ENCODE data around the gene MRPL4. TPM values are rescaled to one million over a fixed set of nuclear protein-coding genes. Genes with fewer than 3 reads are reported as not detected.

The MRPL4 gene
- total and polyA plus RNA-seq, 10 of the 15 experiments (the other 5 are each of a cell fraction or from before 2014, with no cell fraction given), result 0.79 to 221 (median 112) TPM

- no peak for DNase-seq (ENCODE audit: low read depth, low spot score)
- Histone ChIP-seq H3K27ac (ENCODE audit: control insufficient read depth, insufficient read depth) (no peak overlapping the region), H3K4me1 (ENCODE audit: control insufficient read depth, insufficient read depth, low read length) (peaks cover 35% of the 10 kb centered on the region), H4K20me1 (ENCODE audit: control insufficient read depth, insufficient read depth) (no peaks in the 10 kb centered on the region), H3K36me3 (ENCODE audit: control insufficient read depth in 2 of 2, insufficient read depth in 2 of 2, low read length in 1 of 2) (0 out of 4 replicates have a peak, but pooled peaks cover 0 to 4% of the 10 kb centered on the region in 2 experiments), H3K4me3 (no peak overlapping the region), H3K4me2 (ENCODE audit: control insufficient read depth, insufficient read depth) (no peak overlapping the region), H3K9me3 (replicated peaks; ENCODE audit: control insufficient read depth, insufficient read depth, low read length) (no peaks in the 10 kb centered on the region; the same call in 2 of the 3 replicates), H3K27me3 (replicated peaks in 1 of 2; ENCODE audit: control insufficient read depth in 2 of 2, insufficient read depth in 2 of 2, low read length in 1 of 2) (no peaks in the 10 kb centered on the region), H3K79me2 (ENCODE audit: control insufficient read depth, insufficient read depth, low read length) (peaks cover 10% of the 10 kb centered on the region), H3K9ac (ENCODE audit: control insufficient read depth, insufficient read depth, low read length) (no peak overlapping the region), H2AFZ (ENCODE audit: control insufficient read depth, low read depth, low read length) (no peak overlapping the region)
- intact Hi-C loops (cut with micrococcal nuclease; ENCODE audit: unreplicated experiment), result no loop called here
- ATAC-seq, result no peak
- ChIA-PET SMC1A (ENCODE audit: uncharacterized antibody, unreplicated experiment) (no interaction called here), POLR2A (interaction anchor here (0.7 kb wide), 1 partner anchor 168 kb away, joined by 3 read pairs; no protein-coding TSS in a partner anchor), CTCF (interaction anchor here (1.6 kb wide), 1 partner anchor 33 kb away, joined by 4 read pairs; no protein-coding TSS in a partner anchor), RAD21 (ENCODE audit: unreplicated experiment) (no interaction called here)
- no peak for FAIRE-seq
- 77% methylated on average over 9 of the region's 9 CpGs for WGBS (ENCODE audit: insufficient coverage, insufficient replicate concordance, low lambda C conversion rate, missing lambda C conversion rate)
- in situ Hi-C loops (cut with MboI), result no loop called here
- no TSS peak for BruUV-seq (replicated peaks)
- no peak for TF ChIP-seq HDGF (IDR thresholded peaks at IDR 0.05)
- no peak for TF ChIP-seq NFYB (IDR thresholded peaks at IDR 0.05; ENCODE audit: insufficient read depth, low read depth, low read length)
- no peak for TF ChIP-seq KAT2A (conservative IDR thresholded peaks at IDR 0.05; ENCODE audit: control insufficient read depth, low read depth, low read length)
- TF ChIP-seq NFXL1 (IDR thresholded peaks at IDR 0.05; ENCODE audit: borderline replicate concordance), result no peak
- TF ChIP-seq SMAD1 (IDR thresholded peaks at IDR 0.05; ENCODE audit: low read depth, partially characterized antibody), result no peak
- no peak for TF ChIP-seq EP300 (IDR thresholded peaks at IDR 0.05; ENCODE audit: borderline replicate concordance in 1 of 2, control insufficient read depth in 1 of 2, low read depth in 2 of 2, low read length in 2 of 2)
- TF ChIP-seq SP1 (IDR thresholded peaks at IDR 0.05; ENCODE audit: low read depth, low read length), result no peak
- no peak for TF ChIP-seq CHD1 (IDR thresholded peaks at IDR 0.05; ENCODE audit: low read depth, low read length)
- no peak for TF ChIP-seq HDAC6 (IDR thresholded peaks at IDR 0.05; ENCODE audit: unreplicated experiment)
These were observed 34.9 kb upstream of the MRPL4 start for GRCh38 chr19:10217085-10217484.

All from GM12878 (cell line).